Activated CD4-positive, alpha-beta T cell treated with anti-CD3 and anti-CD28 coated beads for 1 hour (primary cell): ENCODE results near the gene CASQ2.

Experiments used
- DNase-seq: peaks from one replicate; pipeline ENCODE4 v3.0.0-alpha.2; 2020

The CASQ2 gene

GRCh38 chr1:115726570-115726969, 41.9 kb downstream of the CASQ2 start:
- no peak for DNase-seq

- DNase-seq = no peak
These were observed 42.4 kb downstream of the CASQ2 start for GRCh38 chr1:115726161-115726560.

DNA sequence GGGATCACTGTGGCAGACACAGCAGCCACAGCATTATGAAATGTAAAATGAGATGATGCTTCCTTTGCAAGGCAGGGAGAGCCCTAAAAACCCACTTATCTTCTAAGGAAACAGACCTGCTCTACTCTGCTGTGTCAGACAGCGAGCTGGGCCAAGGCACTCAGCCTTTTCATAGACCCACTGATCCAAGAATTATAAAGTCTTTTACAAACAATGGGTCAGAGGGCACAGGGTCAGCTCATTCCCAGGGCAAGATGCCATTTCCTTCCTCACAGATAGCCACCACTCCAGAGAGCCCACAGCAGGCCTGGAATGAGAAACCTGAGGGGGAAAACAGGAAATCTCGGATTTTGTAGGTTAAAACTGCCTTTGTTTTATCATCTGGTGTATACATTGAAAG, 42.9 kb downstream of the CASQ2 start:
- no peak for DNase-seq

GRCh38 chr1:115723756-115724155, 44.8 kb downstream of the CASQ2 start:
- DNase-seq = no peak

- DNase-seq = no peak
These were observed 46.3 kb downstream of the CASQ2 start for GRCh38 chr1:115722221-115722620.

GRCh38 chr1:115719285-115719684, 49.2 kb downstream of the CASQ2 start:
- DNase-seq = no peak

DNA sequence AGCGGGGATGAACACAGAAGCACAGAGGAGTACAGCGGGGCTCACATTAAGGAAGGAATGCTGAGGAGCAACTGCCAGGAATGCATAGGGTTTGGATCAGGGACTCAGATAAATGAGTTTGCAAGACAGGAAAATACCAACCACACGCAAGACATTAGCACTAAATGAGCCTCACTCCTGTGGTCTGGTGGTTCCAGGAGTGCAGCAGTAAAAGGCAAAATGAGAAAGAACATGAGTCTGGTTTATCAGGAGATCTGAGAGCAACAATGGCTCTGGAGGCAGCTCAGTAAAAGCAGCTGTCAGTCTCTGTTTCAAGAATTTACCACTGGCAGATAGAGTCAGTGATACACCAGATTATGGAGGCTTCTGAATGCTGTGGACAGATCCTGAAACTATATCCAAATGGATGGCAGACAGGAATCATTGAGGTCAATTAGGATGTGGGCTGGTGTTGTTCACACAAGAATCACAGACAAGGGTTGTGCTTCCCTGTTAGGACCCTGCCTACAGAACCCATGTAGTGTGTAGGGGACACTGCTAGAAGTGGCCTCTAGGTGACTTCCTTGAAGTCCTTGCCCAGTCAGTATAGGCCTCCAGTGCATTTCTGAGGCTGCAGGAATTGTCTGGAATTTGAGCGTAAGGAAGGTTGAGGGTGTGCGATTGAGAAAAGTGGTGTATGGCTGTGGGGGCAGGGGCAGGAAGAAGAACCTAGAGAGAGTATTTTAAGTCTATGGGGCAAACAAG, 50.3 kb downstream of the CASQ2 start:
- DNase-seq = no peak

GRCh38 chr1:115717541-115717940, 51.0 kb downstream of the CASQ2 start:
- no peak for DNase-seq

- no peak for DNase-seq
These were observed 53.9 kb downstream of the CASQ2 start for GRCh38 chr1:115714572-115715141.

GRCh38 chr1:115713906-115714305, 54.6 kb downstream of the CASQ2 start:
- no peak for DNase-seq

DNA sequence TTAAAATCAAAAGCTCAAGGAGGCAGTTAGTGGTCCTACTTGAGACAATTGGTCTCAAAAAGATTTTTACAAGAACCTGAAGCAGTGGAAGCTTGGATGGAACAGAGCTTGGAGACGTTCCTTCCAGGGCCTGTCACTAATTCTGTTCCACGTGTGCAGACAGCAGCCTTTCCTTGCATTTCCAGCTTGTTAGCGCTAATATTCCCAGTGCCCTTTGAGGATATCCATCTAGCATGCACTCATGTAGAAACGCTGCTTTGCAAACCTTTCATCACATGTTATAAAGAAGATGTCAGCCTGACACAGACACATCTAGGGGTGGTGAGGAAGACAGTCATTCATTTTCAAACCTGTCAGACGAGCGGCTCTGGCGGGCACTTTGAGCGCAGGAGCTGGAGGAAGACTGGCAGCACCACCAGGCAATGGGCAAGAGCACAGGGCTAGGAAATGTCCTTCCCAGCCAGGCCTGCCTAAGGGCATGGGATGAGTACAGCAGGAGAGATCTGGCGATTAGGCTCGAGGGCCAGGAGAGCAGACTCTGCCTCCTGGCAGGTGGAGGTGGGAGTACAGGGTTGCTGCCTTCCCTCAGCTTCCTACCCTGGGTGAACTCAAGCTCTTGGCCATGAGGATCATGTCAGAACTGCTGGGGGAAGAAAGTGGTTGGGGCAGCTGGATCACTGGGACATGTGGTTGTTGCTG, 55.5 kb downstream of the CASQ2 start:
- DNase-seq = no peak

DNA sequence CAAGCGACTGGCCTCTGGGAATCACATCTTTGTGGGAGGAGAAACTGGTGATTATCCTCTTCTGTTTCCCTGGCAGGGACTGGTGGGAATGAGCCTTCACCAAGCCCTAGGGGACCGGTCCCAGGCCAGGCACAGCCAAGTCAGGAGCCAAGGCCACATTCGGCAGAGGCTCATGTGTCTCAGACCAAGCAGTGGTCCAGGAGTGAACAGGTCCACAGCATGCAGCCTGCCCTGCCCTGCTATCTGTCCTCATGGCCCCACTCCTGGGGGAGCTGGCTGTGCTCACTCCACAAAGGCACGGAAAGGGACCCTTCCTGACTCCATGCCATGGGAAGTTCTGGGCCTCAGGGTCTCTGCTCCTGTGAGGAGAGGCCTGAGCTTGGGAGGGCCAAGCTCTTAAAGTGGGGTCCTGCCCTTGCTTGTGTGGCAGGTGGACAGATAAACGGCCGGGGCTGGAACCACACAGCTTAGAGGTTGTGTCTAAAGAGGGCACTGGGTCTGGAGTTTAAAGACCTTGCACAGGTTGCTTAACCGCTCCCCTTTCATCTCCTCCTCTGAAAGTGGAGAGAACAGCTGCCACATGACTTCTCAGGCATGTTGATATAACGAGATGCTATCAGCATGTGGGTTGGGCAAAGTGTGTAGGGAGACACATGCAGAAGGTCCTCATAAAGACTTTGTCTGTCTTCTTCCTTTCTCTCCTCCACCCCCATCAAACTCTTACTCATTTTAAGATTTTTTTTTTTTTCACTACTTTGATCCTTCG, 57.5 kb downstream of the CASQ2 start:
- DNase-seq = no peak

DNA sequence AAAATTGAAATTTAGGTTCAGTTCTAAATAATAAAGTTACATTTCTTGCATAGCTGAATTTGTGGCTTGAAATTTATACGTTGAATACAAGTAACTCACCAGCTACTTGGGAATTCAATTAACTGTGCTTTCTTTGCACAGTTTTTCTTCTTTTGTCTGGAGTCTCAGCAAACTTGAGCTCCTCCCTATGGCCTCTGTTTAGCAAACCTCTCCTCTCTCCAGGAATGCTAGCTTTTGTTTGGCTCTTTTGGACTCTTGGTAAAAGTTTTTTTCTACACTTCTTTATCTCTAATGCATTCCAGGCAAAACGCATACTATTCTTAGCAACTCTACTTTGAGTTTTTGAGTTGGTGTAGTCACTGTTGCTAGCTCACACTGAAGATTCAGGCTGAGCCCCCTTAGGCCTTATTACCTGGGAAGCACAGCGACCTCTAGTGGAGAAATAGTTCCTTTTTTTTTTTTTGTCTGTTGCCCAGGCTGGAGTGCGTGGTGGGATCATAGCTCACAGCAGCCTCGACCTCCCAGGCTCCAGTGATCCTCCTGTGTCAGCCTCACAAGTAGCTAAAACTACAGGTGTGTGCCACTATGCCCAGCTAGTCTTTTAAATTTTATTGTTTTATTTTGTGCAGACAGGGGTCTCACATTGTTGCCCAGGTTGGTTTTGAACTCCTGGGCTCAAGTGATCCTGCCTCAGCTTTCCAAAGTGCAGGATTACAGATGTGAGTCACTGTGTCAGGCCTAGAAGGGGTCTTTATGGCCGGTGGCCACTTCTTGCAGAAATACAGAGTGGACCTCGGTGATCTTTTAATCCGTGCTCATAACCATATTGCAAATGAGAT, 61.7 kb downstream of the CASQ2 start:
- no peak for DNase-seq

DNA sequence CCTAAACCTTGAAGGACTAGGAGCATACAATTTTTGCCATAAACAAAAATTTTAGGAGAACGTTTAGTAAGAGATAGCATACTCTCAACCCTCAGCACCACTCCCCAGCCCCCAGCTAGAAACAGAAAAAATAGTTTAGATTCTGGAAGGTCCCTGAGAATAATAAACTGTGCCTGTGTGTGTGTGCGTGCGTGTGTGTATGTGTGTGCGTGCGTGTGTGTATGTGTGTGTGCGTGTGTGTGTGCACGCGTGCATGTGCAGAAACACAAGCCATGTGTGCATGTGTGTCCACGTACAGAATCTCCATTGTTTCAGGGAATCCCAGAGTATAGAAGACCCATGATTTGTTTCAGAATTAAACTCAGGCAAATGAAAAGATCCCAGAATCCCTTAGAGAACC, 62.6 kb downstream of the CASQ2 start:
- DNase-seq = no peak

DNA sequence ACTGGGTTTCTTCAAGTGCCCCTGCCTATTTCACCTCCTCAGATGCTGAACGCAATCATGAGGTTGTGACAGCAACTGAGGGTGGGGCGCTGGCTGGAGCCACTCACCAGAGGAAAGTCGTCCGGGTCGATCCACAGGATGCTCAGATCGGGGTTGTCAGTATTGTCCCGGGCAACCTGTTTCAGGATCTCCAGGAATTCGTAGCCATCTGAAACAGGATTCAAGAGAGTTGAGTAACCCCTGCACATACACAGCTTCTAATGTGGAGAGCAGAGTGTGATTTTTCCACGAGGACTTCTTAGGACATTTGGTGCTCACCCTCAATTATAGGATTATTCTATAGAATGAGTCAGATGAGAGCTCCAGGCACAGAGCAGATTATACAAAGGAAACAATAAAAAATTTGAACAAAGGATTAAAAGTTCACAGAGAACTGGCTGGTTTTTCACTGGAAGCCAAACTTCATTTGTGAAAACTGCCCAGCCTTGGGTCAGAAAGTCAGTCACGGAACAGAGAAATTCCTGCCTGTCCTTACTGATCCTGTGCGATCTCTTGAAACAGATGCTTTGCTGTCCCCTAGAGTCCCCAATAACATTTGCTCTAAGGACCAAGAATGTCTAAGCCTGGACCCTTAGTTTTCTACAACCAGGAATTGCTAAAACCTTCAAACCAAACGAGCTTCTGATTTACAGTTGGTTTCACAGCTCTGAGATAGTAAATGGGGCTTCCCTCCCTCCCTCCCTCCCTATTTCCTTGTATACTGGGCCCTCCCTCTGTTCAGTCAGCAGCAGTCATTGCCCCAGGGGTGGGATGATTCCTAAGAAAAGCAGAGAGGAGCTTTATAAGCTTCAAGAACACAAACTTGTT, 63.2 kb downstream of the CASQ2 start:
- no peak for DNase-seq

DNA sequence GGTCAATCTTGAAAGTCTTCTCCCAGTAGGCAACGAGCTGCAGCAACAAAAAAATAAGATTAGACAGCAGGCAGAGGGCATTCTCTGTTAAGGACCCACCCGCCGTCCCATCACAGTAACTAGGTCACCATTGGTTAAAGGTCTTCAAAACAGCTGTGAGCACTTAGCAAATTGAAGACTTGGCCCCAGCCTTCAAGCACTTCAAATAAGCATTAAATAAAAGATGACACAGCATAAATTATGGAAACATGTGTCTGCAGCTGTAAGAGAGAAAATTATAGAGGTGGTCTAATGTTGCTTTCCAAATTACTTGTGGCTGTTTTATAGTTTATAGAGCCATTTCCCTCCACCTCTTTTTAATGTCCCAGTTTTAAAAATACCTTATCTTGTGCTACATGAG, 65.6 kb downstream of the CASQ2 start:
- DNase-seq = no peak

DNA sequence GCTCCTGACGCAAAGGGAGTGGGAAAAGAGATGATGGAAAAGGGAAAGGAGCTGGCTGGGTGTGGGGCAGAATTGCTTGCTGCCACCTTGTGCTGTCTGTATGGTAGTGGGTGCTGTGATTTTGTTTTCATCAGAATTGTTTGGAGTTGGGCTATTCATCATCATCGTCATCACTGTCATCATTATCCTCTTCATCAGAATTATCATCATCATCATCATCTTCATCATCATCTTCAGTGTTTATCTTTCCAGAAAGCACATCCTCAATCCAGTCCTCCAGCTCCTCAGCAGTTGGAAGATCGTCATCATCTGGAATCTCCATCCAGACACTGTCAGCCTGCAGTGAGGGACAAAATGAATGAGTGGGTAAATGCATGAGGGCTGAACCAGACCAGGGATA, 67.4 kb downstream of the CASQ2 start:
- no peak for DNase-seq

DNA sequence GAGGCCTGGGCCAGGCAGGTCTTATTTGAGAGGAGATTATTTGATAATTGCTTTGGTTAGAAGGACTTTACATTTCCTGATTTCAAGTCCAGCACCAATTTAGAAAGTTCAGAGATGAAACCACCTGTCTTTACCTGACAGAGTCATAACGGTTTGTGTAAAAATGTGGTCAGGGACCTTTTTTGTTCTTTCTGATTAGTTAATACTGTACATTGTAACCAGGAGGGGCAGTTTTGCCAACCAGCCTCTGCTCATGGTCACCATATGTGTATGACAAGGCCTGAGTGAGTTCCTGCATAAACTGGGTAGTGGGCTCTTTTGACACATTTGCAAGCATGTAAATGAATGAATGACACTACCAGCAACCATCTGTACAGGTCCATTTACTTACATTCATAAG, 70.9 kb downstream of the CASQ2 start:
- DNase-seq = no peak

- no peak for DNase-seq
These were observed 73.7 kb downstream of the CASQ2 start for GRCh38 chr1:115694805-115695204.

- DNase-seq = no peak
These were observed 76.3 kb downstream of the CASQ2 start for GRCh38 chr1:115692224-115692623.

GRCh38 chr1:115690972-115691371, 77.5 kb downstream of the CASQ2 start:
- no peak for DNase-seq

GRCh38 chr1:115687744-115688143, 80.8 kb downstream of the CASQ2 start:
- no peak for DNase-seq
